CD4-positive, alpha-beta T cell treated with Interleukin-6 at 100 ng/mL for 8 hours (primary cell): ENCODE results near the gene CLIC4.
"Not testable (repeated sequence)": the region's sequence is repeated elsewhere in the genome, so short reads cannot be mapped to it uniquely, and the experiment has no call there.

Experiments
- DNase-seq: peaks from one replicate; pipeline ENCODE4 v3.0.0-alpha.2; 2020; ENCODE audit warnings: mixed read lengths, low spot score

The CLIC4 gene

DNA sequence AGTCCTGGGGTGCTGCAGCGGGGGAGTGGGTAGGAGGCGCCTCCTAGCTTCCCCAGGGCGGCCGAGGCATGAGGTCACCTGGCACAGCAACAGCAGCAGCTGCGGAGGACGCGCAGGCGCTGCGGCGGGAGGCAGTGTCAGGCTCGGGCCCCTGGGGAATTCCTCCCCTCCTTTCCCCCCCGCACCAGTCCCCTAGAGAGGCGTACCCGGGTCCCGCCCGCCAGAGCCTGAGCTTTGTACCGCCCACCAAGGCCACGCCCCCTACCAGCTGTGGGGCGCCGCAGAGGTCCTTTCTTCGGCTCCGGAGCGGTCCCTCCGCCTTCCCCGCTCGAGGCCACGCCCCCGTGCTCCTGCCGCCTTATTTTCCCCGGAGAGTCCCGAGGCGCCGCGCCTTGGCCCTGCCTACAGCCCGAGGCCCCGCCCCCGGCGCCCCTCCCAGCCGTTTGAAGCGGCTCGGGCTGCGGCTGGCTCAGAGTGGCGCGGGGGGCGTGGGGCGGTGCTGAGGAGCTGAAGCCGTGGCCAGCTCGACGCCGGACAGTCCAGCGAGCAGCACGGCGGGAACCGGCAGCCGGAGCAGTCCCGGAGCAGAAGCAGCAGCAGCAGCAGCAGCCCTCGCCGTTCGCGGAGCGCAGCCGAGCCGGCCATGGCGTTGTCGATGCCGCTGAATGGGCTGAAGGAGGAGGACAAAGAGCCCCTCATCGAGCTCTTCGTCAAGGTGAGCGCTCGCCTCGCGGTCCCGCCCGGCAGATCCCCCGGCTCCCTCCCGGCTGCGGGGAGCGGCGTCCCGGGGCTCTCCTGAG lies at the start of gene CLIC4:
TSS of gene CLIC4 (plus strand) at position 537 of the 800 bp plus-strand sequence. CDS start at position 644, 107 bp downstream.
- DNase-seq: peak; percentile 100

DNA sequence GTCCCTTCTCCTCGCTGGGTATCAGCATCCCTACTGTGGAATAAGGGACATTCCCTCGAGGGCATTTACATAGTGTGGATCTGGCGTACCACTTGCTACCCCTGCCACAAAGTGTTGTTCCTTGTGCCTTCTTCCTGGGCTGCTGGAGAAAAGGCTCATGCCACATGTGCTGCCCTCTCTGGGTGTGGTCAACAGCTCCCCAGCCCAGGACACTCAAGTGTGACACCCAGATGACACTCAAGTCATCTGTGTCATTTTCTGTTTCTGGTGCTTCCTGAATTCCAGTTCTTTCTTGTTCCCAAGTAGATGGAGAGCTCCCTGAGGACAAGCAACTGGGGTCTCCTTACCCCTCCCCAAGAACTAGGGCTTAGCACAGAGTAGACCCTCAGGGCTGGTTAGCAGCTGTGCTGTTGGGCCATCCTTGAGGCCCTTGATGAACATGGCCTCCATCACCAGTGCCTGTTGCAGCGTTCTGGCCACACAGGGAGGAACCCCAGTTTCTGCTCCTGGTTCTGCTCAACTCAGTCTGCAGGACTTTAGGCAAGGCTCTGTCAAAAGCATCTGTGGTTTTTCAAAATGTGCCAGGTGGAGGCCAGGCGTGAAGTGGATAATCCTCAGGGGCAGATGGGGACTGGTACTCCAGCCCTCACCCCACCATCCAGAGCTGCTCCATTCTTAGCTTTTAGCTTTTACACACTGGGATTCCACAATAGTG lies 49.0 kb upstream of the CLIC4 start:
- DNase-seq: no peak

GRCh38 chr1:24696756-24697330 lies 48.4 kb upstream of the CLIC4 start:
- no peak for DNase-seq

GRCh38 chr1:24697453-24698001 lies 47.7 kb upstream of the CLIC4 start:
- DNase-seq: not testable (repeated sequence)

- DNase-seq: not testable (repeated sequence)
These were observed 46.9 kb upstream of the CLIC4 start for GRCh38 chr1:24698326-24698725.

GRCh38 chr1:24699628-24700027 lies 45.6 kb upstream of the CLIC4 start:
- no peak for DNase-seq

- DNase-seq: no peak
These were observed 42.5 kb upstream of the CLIC4 start for GRCh38 chr1:24702511-24703293.

GRCh38 chr1:24704411-24705259 lies 40.6 kb upstream of the CLIC4 start:
- no peak for DNase-seq

GRCh38 chr1:24705260-24706073 lies 39.8 kb upstream of the CLIC4 start:
- peak; percentile 48 for DNase-seq

DNA sequence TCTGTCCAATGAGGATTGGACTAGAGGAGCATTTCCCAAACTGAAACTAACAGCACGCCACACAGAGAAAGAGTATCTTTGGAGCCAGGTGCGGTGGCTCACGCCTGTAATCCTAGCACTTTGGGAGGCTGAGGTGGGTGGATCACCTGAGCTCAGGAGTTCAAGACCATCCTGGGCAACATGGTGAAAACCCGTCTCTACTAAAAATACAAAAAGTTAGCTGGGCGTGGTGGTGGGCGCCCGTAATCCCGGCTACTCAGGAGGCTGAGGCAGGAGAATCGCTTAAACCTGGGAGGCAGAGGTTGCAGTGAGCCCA lies 39.2 kb upstream of the CLIC4 start:
- DNase-seq: not testable (repeated sequence)

DNA sequence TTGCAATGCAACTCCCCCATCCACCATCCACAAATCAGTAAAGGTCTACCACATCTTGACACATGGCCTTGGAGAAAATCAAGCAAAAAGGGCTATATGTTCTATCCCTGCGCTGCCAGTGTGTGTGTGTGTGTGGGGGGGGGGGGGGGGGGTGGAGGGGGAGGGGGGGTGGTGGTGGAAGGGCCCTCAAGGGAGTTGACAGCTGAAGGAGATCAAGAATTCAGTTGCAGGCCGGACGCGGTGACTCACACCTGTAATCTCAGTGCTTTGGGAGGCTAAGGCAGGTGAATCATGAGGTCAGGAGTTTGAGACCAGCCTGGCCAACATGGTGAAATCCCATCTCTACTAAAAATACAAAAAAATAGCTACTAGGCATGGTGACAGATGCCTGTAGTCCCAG lies 37.6 kb upstream of the CLIC4 start:
- no peak for DNase-seq

DNA sequence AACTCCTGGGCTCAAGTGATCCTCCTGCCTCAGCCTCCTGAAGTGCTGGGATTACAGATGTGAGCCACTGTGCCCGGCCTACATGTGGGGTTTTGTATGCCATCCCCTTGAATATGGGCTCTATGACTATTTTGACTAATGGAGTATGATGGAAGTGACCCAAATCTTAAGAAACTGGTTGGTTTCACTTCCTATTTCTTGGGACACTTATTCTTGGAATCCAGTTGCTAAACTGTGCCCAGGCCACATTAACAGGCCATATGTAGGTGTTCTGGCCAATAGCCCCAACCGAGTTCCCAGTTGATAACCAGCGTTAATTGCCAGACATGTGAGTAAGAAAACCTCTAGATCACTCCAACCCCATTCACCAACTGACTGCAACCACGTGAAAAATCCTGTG lies 36.3 kb upstream of the CLIC4 start:
- no peak for DNase-seq

- peak; percentile 29 for DNase-seq
These were observed 35.3 kb upstream of the CLIC4 start for GRCh38 chr1:24709791-24710441.

- DNase-seq: no peak
These were observed 33.9 kb upstream of the CLIC4 start for GRCh38 chr1:24711329-24711728.

GRCh38 chr1:24713176-24713575 lies 32.1 kb upstream of the CLIC4 start:
- no peak for DNase-seq

GRCh38 chr1:24713736-24714135 lies 31.5 kb upstream of the CLIC4 start:
- DNase-seq: no peak

GRCh38 chr1:24714859-24715520 lies 30.3 kb upstream of the CLIC4 start:
- no peak for DNase-seq

GRCh38 chr1:24715658-24716057 lies 29.6 kb upstream of the CLIC4 start:
- DNase-seq: no peak
